ENCODE results near the gene KIF2C. TPM values are rescaled to one million over a fixed set of nuclear protein-coding genes. Genes with fewer than 3 reads are reported as not detected.

KIF2C gene
- total RNA-seq, 1 experiment from 2014 or later: 69.4 TPM

DNA sequence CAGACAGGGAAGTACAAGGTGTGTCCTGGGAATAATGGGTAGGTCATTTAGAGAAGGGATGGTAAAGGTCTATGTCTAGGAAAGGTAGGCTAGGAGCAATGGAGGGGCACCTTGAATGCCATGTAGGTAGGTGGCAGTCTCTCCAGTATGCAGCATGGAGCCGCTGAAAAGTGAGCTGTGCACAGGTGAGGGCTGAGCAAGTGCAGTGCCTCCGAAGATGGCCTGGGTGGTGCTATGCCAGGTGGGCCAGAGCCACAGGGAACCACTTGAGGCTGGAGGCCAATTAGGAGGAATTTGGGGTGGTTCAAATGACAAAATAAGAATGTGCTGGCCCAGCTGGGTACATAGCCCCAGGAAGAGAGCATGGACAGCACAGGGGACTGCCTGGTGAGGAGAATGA, 33.7 kb upstream of the KIF2C start:
- POLR2A ChIA-PET: interaction anchor here (0.6 kb wide), 1 partner anchor 24 kb away, joined by 4 read pairs; no protein-coding TSS in a partner anchor
- ATAC-seq (no peak), DNase-seq (ENCODE audit: low read depth, low spot score) (no peak)
- no peak overlapping the region for H3K27ac ChIP-seq (ENCODE audit: low read length)
- no peak overlapping the region for H3K4me3 ChIP-seq (ENCODE audit: low read depth in 2 of 2, low read length in 2 of 2)
- CTCF ChIA-PET: interaction anchor here (0.8 kb wide), 1 partner anchor 38 kb away, joined by 5 read pairs; no protein-coding TSS in a partner anchor
- no peaks in the 10 kb centered on the region for H3K36me3 ChIP-seq (ENCODE audit: control insufficient read depth, insufficient read depth, low read length)
- intact Hi-C loops (cut with micrococcal nuclease; ENCODE audit: unreplicated experiment) (no loop called here), in situ Hi-C loops (cut with HindIII; ENCODE audit: low pct_unique_long_range_greater_than_20kb, low sequenced_read_pairs) (no loop called here)
- H3K9me3 ChIP-seq (ENCODE audit: control insufficient read depth, insufficient read depth, low read depth, low read length): no peaks in the 10 kb centered on the region
- TF ChIP-seq TCF7L2 (IDR thresholded peaks at IDR 0.05; ENCODE audit: low read depth, low read length): no peak
- TF ChIP-seq, protein P1, sequence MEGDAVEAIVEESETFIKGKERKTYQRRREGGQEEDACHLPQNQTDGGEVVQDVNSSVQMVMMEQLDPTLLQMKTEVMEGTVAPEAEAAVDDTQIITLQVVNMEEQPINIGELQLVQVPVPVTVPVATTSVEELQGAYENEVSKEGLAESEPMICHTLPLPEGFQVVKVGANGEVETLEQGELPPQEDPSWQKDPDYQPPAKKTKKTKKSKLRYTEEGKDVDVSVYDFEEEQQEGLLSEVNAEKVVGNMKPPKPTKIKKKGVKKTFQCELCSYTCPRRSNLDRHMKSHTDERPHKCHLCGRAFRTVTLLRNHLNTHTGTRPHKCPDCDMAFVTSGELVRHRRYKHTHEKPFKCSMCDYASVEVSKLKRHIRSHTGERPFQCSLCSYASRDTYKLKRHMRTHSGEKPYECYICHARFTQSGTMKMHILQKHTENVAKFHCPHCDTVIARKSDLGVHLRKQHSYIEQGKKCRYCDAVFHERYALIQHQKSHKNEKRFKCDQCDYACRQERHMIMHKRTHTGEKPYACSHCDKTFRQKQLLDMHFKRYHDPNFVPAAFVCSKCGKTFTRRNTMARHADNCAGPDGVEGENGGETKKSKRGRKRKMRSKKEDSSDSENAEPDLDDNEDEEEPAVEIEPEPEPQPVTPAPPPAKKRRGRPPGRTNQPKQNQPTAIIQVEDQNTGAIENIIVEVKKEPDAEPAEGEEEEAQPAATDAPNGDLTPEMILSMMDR (IDR thresholded peaks at IDR 0.05): no peak
- TF ChIP-seq SIN3A (IDR thresholded peaks at IDR 0.05; ENCODE audit: borderline replicate concordance, insufficient read depth, low read depth, low read length): no peak
- TF ChIP-seq, protein P2, sequence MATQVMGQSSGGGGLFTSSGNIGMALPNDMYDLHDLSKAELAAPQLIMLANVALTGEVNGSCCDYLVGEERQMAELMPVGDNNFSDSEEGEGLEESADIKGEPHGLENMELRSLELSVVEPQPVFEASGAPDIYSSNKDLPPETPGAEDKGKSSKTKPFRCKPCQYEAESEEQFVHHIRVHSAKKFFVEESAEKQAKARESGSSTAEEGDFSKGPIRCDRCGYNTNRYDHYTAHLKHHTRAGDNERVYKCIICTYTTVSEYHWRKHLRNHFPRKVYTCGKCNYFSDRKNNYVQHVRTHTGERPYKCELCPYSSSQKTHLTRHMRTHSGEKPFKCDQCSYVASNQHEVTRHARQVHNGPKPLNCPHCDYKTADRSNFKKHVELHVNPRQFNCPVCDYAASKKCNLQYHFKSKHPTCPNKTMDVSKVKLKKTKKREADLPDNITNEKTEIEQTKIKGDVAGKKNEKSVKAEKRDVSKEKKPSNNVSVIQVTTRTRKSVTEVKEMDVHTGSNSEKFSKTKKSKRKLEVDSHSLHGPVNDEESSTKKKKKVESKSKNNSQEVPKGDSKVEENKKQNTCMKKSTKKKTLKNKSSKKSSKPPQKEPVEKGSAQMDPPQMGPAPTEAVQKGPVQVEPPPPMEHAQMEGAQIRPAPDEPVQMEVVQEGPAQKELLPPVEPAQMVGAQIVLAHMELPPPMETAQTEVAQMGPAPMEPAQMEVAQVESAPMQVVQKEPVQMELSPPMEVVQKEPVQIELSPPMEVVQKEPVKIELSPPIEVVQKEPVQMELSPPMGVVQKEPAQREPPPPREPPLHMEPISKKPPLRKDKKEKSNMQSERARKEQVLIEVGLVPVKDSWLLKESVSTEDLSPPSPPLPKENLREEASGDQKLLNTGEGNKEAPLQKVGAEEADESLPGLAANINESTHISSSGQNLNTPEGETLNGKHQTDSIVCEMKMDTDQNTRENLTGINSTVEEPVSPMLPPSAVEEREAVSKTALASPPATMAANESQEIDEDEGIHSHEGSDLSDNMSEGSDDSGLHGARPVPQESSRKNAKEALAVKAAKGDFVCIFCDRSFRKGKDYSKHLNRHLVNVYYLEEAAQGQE (IDR thresholded peaks at IDR 0.05; ENCODE audit: insufficient read depth in 1 of 2, low read depth in 2 of 2, low read length in 1 of 2): no peak
- TF ChIP-seq POLR2AphosphoS5 (IDR thresholded peaks at IDR 0.05; ENCODE audit: low read depth, low read length): no peak
- no peaks in the 10 kb centered on the region for H3K27me3 ChIP-seq (ENCODE audit: control insufficient read depth, insufficient read depth, low read length)
- H3K4me1 ChIP-seq (ENCODE audit: control insufficient read depth, insufficient read depth, low read length): peaks cover 3% of the 10 kb centered on the region; the same call in 1 of the 2 replicates
- no TSS peak for BruUV-seq (replicated peaks)

DNA sequence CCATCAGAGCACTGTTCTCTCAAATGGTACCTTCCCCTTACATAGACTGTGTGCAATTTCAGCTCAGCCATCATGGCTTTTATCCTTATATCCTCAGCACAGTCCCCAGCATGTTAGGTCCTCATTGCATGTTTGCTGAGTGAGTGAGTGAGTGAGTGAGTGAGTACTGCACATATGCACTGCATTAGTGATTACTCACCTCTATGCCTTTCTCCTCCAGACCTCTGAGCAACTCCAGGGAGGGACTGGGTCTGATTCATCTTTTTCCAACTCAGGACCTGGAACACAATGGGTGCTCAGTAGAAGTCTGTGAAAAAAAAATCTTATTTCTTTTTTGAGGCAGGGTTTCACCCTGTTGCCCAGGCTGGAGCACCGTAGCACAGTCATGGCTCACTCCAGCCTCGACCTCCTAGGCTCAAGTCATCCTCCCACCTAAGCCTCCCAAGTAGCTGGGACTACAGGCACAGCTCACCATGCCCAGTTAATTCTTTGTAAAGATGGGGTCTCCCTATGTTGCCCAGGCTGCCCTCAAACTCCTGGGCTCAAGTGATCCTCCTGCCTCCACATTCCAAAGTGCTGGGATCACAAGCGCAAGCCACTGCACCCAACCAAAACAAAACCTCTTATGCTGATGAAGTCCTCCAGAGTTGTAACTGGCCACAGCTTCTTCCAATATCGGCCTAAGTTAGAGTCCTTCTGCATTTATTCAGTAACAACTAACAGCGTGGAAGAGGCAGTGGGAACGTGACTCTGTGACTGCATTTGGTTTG, 32.3 kb upstream of the KIF2C start:
- in situ Hi-C loops (cut with HindIII; ENCODE audit: low pct_unique_long_range_greater_than_20kb, low sequenced_read_pairs) (no loop called here), intact Hi-C loops (cut with micrococcal nuclease; ENCODE audit: unreplicated experiment) (no loop called here)
- Histone ChIP-seq H3K4me3 (ENCODE audit: low read depth in 2 of 2, low read length in 2 of 2) (no peak overlapping the region), H3K36me3 (ENCODE audit: control insufficient read depth, insufficient read depth, low read length) (no peaks in the 10 kb centered on the region), H3K27ac (ENCODE audit: low read length) (no peak overlapping the region), H3K4me1 (ENCODE audit: control insufficient read depth, insufficient read depth, low read length) (peaks cover 3% of the 10 kb centered on the region; the same call in 1 of the 2 replicates), H3K9me3 (ENCODE audit: control insufficient read depth, insufficient read depth, low read depth, low read length) (no peaks in the 10 kb centered on the region), H3K27me3 (ENCODE audit: control insufficient read depth, insufficient read depth, low read length) (no peaks in the 10 kb centered on the region)
- ChIA-PET CTCF (interaction anchor here (0.6 kb wide), 2 partner anchors 14 to 16 kb away, joined by 3 read pairs; no protein-coding TSS in a partner anchor), POLR2A (no interaction called here)
- DNase-seq (ENCODE audit: low read depth, low spot score) (peak; percentile 77), ATAC-seq (peak; percentile 88)
- TF ChIP-seq SIN3A (IDR thresholded peaks at IDR 0.05; ENCODE audit: borderline replicate concordance, insufficient read depth, low read depth, low read length): no peak
- TF ChIP-seq, protein P2 (IDR thresholded peaks at IDR 0.05; ENCODE audit: insufficient read depth in 1 of 2, low read depth in 2 of 2, low read length in 1 of 2): no peak
- TF ChIP-seq, protein P1 (IDR thresholded peaks at IDR 0.05): no peak
- no TSS peak for BruUV-seq (replicated peaks)

Data from Panc1 (cell line).